Transverse colon (tissue), 4 donors: ENCODE measurements around the gene BPTF. TPM values are rescaled to one million over a fixed set of nuclear protein-coding genes. Genes with fewer than 3 reads are reported as not detected.
"Not testable (repeated sequence)": the region's sequence is repeated elsewhere in the genome, so short reads cannot be mapped to it uniquely, and the experiment has no call there.

Source experiments
- DNase-seq: peaks from one replicate; pipeline ENCODE4 v3.0.0-alpha.2; 2019
- H3K27ac ChIP-seq, 4 donors: fragments of 200-600 bp; sonication (generic); 2 replicates each; pipeline ENCODE4 v1.5.1; 2016 to 2018; ENCODE audit warnings: inconsistent platforms in 4 of 4
- H3K27me3 ChIP-seq: fragments of 200-600 bp; sonication (generic); 2 replicates; pipeline ENCODE4 v1.5.1; 2017; ENCODE audit warnings: inconsistent platforms
- H3K36me3 ChIP-seq, 4 donors: fragments of 200-600 bp; sonication (generic); 2 replicates each; pipeline ENCODE4 v1.5.1; 2017 to 2019; ENCODE audit warnings: inconsistent platforms in 4 of 4
- H3K4me1 ChIP-seq, 4 donors: fragments of 200-600 bp; sonication (generic); 2 replicates each; pipeline ENCODE4 v1.5.1; 2017 to 2020; ENCODE audit warnings: inconsistent platforms in 4 of 4
- H3K4me3 ChIP-seq, 4 donors: fragments of 200-600 bp; sonication (generic); 1 replicate in 1 of 4; 2 replicates in 3 of 4; pipeline versions ENCODE4 v1.5.1 to v1.6.1; 2017 to 2019; ENCODE audit warnings: inconsistent platforms in 4 of 4
- H3K9me3 ChIP-seq, 2 donors: fragments of 200-600 bp; sonication (generic); 2 replicates each; pipeline ENCODE4 v1.5.1; 2017 to 2019; ENCODE audit warnings: inconsistent platforms in 2 of 2
- CTCF ChIP-seq, 5 experiments: fragments of 200-600 bp in 3 of 5; fragments of 450-650 bp in 2 of 5; sonication (generic) in 3 of 5; IDR thresholded peaks; 1 replicate in 2 of 5; 2 replicates in 3 of 5; pipeline ENCODE4 v1.5.1; 2016 to 2017; ENCODE audit warnings: antibody characterized with exemption in 5 of 5, inconsistent platforms in 3 of 5, mild to moderate bottlenecking in 2 of 5, moderate library complexity in 1 of 5
- EP300 ChIP-seq: sonication (generic); formaldehyde crosslinking; IDR thresholded peaks from one replicate; pipeline ENCODE4 v1.6.1; 2017; ENCODE audit warnings: antibody characterized with exemption, low read depth
- POLR2A ChIP-seq: fragments of 450-650 bp; IDR thresholded peaks from one replicate; pipeline ENCODE4 v1.6.1; 2016; ENCODE audit warnings: antibody characterized with exemption, mild to moderate bottlenecking, moderate library complexity
- POLR2AphosphoS5 ChIP-seq, 3 donors: sonication (generic); formaldehyde crosslinking; IDR thresholded peaks; one replicate each; pipeline ENCODE4 v1.6.1; 2016; ENCODE audit warnings: antibody characterized with exemption in 3 of 3
- WGBS, 2 donors: methylation state at CpG; one replicate each; pipeline ENCODE4 v1.1.5; 2018; ENCODE audit warnings: low coverage in 1 of 2; 5-methylcytosine and 5-hydroxymethylcytosine counted together
- in situ Hi-C, 4 donors: fragments of 200-750 bp; cut with MboI; loops; one replicate each; pipeline versions ENCODE4 v1.15.0 to v1.15.1; 2017; ENCODE audit warnings: low sequenced_read_pairs in 3 of 4, low pct_ligation_motif_present in 1 of 4, low pct_unique_long_range_greater_than_20kb in 1 of 4
- intact Hi-C: fragments of 100-400 bp; cut with DNase I; formaldehyde crosslinking; loops from one replicate; pipeline ENCODE4 v1.15.1; 2023; ENCODE audit warnings: low total_unique reads
- total RNA-seq, 4 donors: library from RNA; depleted of rRNA; stranded (reverse); fragments of >200 nt; gene quantifications; one replicate each; pipeline ENCODE4 v1.1.0, GENCODE V29; 2016

Gene BPTF
- total RNA-seq, 4 donors from 2014 or later: 70.3 to 158 (median 86.7) TPM

DNA sequence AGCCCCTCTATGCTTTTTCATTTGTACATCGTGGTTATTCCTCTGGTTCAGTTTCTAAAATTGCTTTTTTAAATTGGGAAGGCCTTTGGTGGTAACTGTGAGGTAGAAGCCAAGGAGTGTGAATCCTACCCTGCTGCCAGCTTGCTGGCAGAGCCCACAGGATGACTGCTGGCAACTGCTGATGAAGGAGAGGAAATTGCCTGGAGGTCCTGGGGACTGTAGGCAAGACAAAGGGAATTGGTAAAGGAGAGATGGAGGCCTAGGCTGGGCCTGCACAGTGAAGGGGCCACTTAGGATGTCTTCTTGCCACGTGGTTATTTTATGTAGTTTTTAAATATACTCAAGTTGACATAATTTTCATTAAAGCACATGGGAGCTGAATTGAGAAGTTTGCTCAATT is 155.2 kb downstream of the BPTF start:
- TF ChIP-seq EP300: no peak
- no peak for TF ChIP-seq POLR2A
- TF ChIP-seq CTCF (IDR thresholded peaks at IDR 0.05): no peak
- no peak for TF ChIP-seq POLR2AphosphoS5 (IDR thresholded peaks at IDR 0.05)
- Histone ChIP-seq H3K27ac (no peak overlapping the region), H3K9me3 (no peaks in the 10 kb centered on the region), H3K4me3 (no peak overlapping the region), H3K4me1 (peaks cover 0 to 9% (median 5%) of the 10 kb centered on the region in 4 donors), H3K27me3 (no peaks in the 10 kb centered on the region), H3K36me3 (peaks cover 0 to 3% (median 0%) of the 10 kb centered on the region in 4 donors)
- in situ Hi-C loops: no loop called here
- intact Hi-C loops: no loop called here
- 67 to 73% methylated on average over 2 of the region's 2 CpGs for WGBS, 2 donors
- DNase-seq: no peak

DNA sequence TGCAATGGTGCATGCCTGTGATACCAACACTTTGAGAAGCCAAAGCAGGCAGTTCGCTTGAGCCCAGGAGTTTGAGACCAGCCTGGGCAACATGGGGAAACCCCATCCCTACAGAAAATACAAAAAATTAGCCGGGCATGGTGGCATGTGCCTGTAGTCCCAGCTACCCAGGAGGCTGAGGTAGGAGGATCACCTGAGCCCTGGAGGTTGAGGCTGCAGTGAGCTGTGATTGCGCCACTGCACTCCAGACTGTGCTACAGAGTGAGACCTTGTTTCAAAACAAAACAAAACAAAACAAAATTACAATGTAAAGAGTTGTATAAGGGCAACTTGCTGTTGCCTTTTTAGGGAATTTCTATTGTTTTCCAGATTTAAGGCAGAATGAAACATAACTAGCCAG is 155.6 kb downstream of the BPTF start:
- DNase-seq, H3K4me3 ChIP-seq, H3K9me3 ChIP-seq, in situ Hi-C loops, H3K27ac ChIP-seq, H3K27me3 ChIP-seq, H3K4me1 ChIP-seq, H3K36me3 ChIP-seq, intact Hi-C loops: not testable (repeated sequence)
- 63 to 75% methylated on average over 2 to 3 of the region's 3 CpGs for WGBS, 2 donors

GRCh38 chr17:67982034-67982640 is 156.8 kb downstream of the BPTF start:
- intact Hi-C loops: no loop called here
- DNase-seq: no peak
- Histone ChIP-seq H3K4me1 (peaks cover 0 to 9% (median 5%) of the 10 kb centered on the region in 4 donors), H3K27ac (no peak overlapping the region), H3K27me3 (no peaks in the 10 kb centered on the region), H3K4me3 (no peak overlapping the region), H3K9me3 (no peaks in the 10 kb centered on the region), H3K36me3 (no peaks in the 10 kb centered on the region)
- no peak for TF ChIP-seq CTCF (IDR thresholded peaks at IDR 0.05)
- no peak for TF ChIP-seq EP300
- no peak for TF ChIP-seq POLR2A
- no peak for TF ChIP-seq POLR2AphosphoS5 (IDR thresholded peaks at IDR 0.05)
- WGBS, 2 donors: 73 to 81% methylated on average over 8 to 9 of the region's 9 CpGs
- in situ Hi-C loops: no loop called here

DNA sequence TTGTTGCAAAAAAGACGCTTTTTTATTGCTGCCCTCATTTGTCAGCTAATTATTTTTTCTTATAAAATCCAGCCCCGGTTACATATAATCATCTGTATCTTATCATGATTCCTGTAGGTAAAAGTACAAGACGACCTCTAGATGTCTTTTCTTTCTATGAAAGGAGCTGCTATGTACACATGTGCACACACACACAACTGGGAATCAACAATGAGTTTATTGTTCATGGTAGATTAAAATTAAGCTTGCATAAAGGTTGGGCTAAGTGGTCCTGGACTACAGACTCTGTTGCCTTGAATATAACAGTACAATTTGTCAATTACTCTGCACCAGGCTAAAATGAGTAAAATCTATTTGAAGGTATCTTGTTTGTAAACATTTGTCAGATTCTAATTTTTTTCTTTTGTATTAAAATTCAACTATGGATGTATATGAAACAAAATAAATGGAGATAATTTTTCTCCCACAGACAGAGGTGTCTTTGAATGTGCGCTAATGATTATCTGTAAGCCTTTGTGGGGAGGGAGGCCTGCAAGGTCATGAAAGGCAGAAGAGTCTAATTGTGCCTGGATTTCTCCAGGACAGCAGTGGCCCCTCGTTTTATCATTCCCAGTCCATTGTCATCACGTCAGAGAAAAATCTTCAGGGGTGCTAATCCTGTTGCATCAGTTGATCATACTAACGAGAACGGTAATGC is 157.5 kb downstream of the BPTF start:
- in situ Hi-C loops: no loop called here
- no peaks in the 10 kb centered on the region for H3K36me3 ChIP-seq
- H3K4me1 ChIP-seq: peaks cover 0 to 9% (median 5%) of the 10 kb centered on the region in 4 donors
- no peaks in the 10 kb centered on the region for H3K27me3 ChIP-seq
- 72 to 78% methylated on average over 7 to 8 of the region's 8 CpGs for WGBS, 2 donors
- no peak for TF ChIP-seq CTCF (IDR thresholded peaks at IDR 0.05)
- TF ChIP-seq POLR2AphosphoS5 (IDR thresholded peaks at IDR 0.05): no peak
- no peak for TF ChIP-seq EP300
- TF ChIP-seq POLR2A: no peak
- no peak overlapping the region for H3K27ac ChIP-seq
- DNase-seq: no peak
- intact Hi-C loops: no loop called here
- no peaks in the 10 kb centered on the region for H3K9me3 ChIP-seq
- H3K4me3 ChIP-seq: no peak overlapping the region
